HuH-7 (cell line): Measurements from ENCODE around the gene ACAA2.

Experiments
- DNase-seq: peaks from one replicate; pipeline ENCODE4 v3.0.0; 2011; ENCODE audit warnings: low spot score

The ACAA2 gene, protein sequence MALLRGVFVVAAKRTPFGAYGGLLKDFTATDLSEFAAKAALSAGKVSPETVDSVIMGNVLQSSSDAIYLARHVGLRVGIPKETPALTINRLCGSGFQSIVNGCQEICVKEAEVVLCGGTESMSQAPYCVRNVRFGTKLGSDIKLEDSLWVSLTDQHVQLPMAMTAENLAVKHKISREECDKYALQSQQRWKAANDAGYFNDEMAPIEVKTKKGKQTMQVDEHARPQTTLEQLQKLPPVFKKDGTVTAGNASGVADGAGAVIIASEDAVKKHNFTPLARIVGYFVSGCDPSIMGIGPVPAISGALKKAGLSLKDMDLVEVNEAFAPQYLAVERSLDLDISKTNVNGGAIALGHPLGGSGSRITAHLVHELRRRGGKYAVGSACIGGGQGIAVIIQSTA

DNA sequence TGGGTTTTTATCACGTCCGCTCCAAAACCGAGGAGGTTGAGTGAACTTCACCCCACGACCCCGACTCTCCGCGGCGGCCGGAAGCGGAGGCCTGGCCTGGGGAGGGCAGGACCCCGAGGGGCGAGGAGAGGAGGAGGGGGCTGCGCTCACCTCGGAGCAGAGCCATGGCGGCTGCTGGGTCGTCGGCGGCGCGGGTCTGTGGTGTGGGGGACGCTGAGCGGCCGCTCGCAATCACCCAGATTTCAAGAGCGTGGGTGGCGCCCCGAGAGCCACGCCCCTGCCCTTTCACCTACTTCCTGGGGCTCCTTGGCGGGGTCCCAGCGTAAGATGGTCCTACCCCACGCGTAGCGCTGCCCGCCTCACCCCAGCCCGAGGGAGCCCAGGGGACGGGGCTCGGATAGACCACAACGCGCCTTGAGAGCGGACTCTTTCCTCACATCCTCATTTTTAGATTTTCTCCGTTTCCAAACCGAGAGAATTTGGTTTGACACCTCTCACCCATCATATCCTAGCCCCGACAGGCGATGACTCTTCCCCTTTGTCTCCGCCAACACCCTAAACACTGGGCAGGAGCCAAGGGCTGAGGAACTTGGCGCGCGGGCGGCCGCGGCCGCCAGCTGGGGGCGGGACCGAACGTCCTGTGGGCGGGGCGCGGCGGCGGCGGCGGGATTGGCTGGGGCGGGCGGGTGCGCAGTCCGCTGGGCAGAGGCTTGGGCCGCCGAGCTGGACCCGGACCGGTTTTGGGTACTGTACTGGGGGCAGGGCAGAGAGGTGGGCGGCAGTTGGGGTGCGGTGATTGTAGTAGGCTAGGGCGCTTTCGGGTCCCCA is at the start of gene ACAA2:
TSS of gene ACAA2 (minus strand) at position 215 of the 828 bp plus-strand sequence. CDS start at position 166, 49 bp downstream.
- DNase-seq: peak; percentile 60

DNA sequence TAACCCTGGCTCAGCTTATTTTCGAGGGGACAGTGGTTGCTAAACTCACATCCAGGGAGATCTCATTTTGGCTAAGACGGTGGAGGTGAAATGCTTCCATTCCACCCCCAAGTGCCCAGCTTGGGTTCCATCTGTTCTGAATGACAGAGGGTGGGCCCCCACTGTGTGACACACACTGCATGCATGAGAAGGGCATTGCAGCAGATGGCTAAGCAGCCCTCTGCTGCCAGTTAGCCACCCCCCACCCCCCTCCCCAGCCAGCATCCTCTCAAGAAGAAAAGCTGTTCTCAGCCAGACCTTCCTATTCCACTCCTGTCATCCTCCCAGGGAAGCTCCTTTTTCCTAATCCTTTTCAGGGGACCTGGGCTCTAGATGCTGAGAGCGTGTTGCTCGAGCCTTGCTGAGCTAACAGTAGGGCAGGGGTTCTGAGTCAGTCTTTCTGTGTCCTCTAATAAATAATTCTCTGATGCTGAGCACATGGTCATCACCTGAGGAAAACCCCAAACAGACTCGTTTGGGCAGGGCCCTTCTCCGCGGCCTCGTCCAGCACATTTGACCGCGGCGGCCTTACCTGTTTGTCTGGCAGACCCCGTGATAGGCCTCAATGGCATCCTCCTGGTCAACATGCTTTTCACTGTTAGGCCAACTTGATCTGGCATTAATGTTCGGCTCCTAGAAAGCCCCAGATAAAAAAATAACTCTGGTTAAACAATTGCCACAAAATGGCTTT is 49.5 kb upstream of the ACAA2 start:
- no peak for DNase-seq

DNA sequence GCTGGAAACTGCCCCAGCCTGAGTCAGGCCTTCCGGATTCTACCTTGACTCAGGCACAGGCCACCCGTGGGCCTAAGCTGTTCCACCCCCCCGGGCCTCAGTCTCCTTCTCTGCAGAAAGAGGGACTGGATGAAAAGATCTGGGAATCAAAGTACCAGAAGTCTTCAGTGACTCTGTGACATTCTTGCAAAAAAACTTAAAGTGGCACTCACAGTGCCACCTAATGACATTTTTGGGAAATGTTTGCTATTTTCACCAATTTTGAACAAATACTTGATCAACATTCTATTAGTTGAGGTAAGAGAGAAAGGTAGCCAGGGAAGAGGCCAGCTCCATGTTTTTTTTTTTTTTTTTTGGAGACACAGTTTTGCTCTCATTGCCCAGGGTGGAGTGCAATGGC is 48.3 kb upstream of the ACAA2 start:
- DNase-seq: no peak

DNA sequence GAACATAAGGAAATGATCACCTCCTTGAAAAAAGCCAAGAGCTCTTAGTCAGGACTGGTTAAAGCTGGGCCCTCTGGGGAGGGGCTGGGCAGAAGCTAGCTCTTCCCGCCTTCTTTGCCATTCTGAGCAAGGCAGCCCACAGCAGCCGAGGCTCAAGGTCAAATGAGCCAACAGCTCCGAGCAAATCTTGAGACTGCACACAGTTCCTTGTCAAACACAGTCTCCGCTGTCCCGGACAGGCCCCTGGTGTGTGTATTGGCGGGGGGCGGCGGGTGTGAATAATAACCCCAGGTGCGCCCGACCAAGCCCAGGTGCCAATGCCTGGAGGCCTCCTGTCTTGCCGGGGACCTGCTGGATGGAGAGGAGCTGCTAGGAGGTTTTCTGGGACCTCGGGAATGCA is 46.4 kb upstream of the ACAA2 start:
- no peak for DNase-seq

DNA sequence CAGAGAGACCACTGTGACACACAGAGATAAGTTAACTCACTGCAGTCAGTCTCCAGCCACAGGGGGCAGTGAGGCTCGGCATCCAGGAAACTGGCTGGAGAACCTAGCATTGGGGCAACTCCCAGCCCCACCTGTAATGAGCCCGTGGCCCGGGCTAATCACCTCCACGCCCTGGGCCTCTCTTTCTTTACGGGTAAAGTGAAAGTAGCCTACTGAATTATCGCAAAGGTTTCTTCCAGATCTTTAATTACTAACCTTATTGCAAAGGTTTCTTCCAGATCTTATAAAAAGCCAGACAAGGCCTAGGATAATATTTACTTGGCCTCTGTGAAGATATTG is 45.7 kb upstream of the ACAA2 start:
- DNase-seq: no peak

DNA sequence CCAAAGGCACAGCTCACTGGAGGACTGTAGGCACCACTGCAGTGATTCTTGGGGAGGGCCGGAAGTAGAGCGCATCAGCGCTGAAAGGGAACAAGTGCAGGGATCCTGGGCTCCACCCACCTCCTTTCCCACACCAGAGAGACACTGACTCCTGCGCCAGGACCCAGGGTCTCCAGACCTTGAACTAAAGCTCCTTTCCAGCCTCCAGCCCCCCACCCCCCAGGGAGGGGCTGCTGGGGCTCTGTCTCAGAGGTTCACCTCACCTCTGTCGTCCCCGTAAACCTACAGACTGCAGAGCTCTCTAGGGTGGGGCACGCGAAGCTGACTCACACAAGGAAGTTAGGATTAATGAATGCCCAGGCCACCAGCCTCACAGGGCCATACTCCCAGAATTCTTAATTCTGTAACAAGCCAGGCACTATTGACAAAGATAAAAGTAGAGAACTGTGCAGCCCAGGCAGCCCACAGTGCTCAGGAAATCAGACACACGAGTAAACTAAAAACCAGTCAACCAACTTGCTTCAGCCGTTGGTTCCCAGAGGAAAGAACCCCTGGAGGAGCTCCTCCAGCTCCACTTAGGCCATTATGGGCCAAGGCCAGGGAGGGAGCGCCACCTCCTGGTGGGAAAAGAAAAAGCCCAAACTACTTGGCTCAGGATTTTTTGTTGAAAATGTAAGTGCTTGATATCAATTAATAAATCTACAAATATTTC is 45.1 kb upstream of the ACAA2 start:
- peak; percentile 79 for DNase-seq

DNA sequence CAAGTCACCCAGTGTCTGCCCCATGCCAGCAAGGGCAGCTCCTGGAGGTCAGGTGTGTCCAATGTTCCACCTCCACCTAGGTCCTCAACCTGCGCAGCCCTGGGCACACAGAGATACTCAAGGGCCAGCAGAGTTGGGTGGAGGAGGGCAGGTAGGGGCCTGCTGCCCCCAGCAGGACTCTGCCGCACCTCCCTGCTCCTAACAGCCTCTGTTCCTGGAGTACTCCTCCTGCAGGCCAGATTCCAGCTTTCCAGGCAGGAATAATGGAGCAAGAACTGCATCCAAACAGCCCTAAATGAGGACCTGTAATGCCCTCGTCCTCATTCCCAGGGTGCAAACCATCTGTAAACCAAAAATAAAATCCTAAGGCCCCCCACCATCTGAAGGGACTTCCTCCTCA is 44.4 kb upstream of the ACAA2 start:
- no peak for DNase-seq

DNA sequence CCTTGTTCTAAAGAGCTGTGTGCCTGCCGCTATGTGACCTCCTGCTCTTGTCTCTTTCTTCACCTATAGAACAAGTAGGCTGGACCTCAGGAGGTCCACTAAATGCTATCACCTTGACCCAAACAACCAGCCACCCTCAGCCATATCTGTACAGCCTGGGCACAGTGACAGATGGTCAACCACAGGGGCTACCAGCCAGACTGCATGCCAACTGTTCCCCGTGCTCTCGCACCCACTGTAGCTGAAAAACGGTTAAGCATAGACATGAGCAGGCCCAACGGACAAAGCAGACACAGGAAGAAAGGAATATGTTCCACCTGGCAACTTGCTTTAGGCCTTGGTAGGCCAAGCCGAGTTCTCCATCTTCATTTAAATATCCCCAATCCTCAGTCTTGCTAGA is 43.2 kb upstream of the ACAA2 start:
- DNase-seq: no peak

DNA sequence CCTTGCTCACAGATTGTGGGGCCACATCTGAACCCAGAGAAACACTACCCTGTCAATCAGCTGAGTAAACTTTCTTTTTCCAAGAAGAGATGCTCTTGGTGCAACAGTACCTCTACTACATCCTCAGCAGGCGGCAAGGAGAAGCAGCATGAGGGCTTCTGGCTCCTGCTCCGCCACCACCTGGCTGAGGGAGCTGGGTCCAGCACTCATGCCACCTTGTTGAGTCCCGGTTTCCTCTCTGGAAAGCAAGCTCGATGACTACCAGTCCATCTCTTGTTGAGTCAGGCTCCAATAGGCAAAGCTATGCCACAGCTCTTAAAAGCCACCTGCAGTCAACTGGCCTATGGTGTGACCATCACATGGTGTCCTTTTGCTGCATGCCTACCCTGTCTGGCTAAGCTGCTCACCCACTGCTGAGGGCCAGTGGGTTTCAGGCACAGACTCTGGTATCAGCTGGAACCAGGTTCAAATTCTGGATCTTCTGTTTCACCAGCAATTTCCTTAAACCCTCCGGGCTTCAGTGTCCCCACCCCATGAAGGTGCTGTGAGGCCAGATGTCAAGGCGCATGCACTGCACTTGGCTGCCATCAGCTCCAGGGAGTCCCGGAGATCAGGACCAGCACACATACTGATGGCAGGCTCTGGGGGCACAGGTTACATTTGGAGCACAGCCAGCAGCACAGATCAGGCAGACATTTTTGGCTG is 42.5 kb upstream of the ACAA2 start:
- no peak for DNase-seq

DNA sequence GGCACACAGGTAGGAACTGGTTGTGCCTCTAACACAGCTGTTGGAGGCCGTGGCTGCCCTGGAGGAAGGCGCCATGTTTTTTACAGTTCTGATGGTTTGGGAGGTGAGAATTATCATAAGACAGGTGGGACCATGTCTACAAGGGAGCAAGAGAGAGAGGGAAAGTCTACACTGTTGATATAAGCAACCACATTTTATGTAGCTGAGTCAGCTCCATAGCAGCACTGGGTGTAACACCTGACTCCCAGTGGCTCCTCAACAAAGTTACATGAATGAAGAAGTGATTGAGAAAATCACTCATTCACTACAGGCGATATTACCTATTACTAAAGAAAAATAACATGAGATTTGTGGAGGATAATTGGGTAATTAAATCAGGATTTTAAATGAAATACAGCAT is 41.3 kb upstream of the ACAA2 start:
- no peak for DNase-seq

DNA sequence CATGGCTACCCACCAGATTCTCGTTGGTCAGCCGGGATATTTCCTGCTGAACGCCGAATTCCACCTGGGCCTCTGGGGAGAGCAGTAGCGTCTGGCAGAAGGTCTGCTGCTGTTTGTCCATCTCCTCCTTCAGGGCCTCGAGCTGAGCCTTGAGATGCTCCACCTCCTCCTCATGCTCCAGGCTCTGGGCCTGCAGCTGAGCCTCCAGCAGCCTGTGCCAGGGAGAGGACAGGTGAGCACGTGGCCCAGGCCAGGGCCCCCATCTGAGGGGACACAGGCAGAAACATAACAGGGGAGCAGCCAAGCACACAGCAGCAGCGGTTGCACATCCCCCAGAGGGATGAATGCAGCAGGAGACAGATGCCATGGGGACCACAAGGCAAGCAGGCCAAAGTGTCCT is 40.1 kb upstream of the ACAA2 start:
- DNase-seq: no peak

DNA sequence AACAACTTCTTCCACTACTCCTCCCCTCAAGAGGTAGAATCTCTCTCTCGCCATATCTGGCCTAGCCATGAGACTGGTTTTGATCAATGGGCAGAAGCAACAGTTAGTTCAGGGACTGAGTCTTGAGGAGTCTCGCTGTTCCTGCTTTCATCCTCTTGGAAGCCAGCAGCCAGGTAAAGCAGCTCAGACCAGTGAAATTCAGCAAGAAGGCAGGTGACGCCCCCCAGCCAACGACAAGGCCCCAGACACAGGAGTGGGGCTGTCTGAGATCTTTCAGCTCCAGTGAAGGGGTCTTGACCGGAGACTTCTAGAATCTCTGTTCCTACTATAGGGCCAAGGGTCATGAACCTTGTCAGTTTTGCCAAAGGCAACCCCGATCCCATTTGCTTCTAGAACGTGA is 39.7 kb upstream of the ACAA2 start:
- no peak for DNase-seq

DNA sequence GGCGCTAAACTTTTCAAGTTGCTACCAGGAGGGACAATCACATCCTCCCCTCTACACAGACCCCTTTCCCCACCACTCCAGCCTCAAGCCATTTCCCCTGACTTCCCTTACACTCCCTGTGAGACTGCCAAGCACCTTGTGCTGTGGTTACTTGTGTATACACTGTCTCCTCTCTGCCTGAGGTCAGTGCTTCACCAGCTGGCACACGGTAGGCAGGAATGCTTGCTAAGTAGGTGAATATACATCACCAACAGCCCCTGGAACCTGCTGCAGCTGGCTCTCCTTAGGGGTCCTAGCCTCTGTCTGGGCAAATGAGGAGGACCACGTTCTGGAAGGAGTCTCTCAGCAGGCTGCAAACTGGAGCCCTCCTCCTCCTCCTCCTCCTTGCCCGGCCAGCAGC is 38.3 kb upstream of the ACAA2 start:
- DNase-seq: no peak

DNA sequence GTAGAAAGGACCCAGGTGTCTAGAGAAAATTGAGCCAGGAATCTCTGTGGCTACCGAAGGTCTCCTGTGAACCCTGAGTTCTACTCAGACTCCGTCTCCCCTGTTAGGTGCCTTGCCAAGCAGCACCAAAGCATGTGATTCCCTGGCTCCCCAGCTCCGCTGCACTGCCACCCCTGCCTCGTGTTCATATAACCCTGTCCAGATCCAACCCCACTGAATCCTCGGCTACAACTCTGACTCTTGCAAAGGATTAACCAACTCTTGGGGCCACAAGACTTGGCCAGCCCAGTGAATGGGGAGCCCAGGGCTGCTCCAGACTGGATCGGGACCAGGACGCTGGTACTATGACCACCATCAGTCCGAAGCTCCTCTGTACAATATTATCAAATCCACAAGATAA is 37.3 kb upstream of the ACAA2 start:
- DNase-seq: no peak

DNA sequence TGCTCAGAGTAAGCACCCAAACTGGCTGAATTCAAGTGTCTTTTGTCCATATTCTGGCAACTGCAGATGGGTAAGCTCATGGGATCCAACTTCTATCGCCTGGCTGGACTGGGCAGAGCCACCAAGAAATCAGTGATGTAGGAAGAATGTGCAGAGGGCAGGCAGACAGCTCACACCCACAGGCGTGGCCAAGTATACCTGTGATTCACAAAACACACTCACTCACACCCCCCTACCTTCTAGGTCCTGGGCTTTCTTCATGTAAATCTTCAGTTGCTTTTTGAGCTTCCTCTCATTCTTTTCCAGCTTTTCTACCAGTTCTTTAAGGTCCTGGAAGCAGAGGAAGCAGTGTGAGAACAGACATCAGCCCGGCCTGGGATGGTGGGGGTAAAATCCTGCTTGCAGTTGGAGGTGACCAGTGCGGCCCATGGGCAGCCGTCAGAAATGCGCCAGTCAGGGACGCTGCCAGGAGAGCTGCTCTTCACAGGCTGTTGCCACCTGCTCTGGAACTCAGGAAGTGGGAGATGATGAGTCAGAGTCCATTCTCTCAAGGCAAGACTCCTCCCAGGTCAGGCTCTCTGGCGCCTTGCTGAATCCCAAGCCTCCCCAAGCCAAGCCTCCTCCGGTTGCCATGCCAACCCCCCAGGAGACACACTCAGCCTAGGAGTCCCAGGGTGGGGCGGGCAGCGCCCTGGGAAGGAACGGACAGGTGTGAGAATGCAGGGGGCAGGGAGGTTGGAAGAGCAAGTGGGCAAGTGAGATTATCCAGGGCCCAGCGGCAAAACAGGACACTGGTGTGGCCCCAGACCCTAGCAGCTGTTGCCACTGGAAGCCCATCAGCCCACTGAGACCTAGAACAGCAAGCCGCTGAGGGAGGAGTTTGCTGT is 36.2 kb upstream of the ACAA2 start:
- no peak for DNase-seq

DNA sequence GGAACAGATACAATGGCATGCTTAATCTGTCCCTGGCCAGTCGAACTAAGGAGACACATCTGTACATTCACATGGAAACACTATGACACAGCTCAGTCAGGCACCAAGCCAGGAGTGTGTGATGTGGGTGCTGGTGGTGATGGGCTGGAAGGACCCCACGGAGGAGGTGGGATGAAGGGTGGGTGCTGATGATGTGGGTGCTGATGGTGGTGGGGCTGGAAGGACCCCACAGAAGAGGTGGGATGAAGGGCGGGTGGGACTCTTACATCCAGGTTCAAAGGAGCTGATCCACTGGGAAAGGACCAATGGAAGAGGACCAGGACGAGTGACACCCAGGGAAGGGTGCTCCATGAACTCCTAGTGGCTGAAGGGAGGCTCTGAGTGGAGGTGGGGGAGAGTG is 34.8 kb upstream of the ACAA2 start:
- DNase-seq: no peak

DNA sequence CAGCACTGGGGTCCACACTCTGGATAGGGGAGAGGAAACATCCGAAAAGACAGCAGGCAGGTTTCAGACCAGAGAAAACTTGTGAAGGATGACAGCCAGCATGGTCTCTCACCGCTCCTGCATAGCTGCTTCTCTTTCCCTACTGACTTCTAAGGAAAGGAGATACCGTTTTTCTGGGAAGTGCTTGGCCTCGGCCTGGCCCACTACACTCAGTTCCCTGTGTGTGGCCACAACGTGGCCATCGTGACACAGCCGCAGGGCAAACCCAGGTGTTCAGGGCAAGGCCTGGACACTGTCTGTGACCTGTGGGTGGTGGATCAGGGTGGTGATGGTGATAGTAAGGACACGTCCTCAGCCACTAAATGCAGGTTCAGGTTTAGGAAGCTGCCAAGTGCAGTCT is 34.2 kb upstream of the ACAA2 start:
- DNase-seq: no peak

DNA sequence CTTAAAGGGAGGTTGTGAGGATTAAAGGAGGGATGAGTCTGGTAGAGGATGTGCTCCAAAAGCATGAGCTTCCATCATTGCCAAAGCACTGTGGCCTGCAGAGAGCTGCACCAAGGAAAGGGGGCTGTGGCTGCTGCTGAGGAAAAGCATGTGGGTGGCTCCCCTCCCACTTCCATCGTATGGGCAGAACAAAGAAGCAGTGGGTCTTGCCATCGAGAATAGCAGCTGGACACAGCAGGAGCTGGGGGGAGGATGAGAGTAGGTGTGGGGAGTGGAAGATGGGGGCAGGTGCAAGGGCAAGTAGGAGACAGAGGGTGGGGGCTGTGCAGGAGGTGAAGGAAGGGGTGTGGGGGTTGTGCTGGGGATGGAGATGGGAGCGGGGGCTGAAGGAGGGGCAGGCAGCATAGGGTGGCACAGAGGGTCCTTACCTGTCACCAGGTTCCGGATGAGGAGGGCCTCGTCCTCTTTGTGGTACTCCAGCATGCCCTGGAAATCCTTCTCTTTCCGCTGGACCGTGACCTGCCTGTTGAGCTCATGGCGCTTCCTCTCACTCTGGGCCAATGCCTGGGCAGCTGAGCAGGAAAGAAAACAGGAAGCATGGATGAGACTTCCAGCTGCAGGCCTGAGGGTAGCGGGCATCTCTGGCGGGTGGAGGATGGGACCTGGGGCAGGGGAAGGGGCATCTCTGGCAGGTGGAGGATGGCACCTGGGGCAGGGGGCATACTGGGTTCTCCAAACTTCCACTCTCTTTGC is 33.6 kb upstream of the ACAA2 start:
- no peak for DNase-seq

DNA sequence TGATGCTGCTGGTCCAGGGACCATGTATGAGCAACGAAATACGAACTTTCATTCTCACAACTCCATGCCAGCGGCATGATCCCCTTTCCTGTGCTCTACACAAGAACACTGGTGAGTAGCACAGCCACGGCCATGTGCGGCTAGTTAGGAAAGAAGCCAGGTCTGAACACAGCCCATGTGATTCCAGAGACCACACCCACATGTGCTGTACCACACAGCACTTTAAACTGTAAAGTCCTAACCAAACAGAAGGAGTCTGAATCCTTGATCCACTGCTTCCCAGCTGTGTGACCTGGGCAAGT is 33.0 kb upstream of the ACAA2 start:
- DNase-seq: no peak
